ENCODE data around the gene SAYSD1.
A peak's percentile ranks its signal among the peaks of the same experiment; 100 is the strongest.

Gene SAYSD1

DNA sequence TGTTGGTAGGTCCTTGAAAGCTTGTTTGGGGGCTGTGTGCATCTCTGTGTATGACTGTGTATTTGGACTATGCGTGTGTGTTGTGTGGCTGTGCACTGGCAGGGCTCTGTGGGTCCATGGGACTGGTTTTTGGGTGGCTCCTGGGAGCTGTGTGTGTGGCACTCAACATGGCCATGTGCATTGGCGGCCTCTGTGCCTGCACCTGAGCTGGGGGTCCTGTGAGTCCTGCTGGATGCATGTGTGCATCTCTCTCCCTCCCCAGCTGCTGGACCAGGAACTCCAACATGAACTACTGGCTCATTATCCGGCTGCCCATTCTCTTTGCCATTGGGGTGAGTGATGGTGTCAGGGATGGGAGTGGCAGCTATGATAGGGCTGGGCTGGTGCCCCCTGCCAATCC, 36.3 kb downstream of the SAYSD1 start:
- no peak for DNase-seq

DNA sequence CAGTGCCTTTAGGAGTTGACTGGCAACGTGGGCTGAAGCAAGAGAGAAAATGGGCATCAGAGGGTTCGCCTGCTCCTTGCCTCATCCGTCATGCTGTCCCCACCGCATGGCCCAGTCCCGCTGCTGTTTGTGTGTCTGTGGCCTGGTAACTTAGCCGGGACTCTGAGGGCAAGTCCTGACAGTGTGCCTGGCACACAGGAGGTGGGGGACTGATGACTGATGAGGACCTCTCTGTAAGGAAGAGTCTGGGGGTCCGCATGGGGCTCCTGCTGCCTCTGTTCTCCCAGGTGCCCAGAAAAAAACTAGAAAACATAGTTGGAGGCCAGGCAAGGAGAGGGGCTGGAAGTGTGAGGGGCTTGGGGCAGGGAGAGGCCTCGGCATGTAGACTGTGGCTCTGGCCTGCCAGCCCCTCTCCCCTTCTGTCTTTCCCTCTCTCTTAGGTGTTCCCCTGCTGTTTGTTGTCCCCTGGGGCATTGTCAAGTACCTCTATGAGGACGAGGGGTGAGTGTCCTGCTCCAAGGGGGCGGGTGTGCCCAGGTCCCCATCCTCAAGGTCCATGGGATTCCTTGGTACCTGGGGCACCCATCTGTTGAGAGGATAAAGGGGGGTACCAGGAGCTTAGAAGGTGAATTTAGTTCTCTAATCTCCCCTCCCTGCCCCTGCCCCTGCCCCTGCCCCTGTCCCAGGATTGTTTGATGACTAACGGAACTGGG, 36.9 kb downstream of the SAYSD1 start:
- DNase-seq = no peak

DNA sequence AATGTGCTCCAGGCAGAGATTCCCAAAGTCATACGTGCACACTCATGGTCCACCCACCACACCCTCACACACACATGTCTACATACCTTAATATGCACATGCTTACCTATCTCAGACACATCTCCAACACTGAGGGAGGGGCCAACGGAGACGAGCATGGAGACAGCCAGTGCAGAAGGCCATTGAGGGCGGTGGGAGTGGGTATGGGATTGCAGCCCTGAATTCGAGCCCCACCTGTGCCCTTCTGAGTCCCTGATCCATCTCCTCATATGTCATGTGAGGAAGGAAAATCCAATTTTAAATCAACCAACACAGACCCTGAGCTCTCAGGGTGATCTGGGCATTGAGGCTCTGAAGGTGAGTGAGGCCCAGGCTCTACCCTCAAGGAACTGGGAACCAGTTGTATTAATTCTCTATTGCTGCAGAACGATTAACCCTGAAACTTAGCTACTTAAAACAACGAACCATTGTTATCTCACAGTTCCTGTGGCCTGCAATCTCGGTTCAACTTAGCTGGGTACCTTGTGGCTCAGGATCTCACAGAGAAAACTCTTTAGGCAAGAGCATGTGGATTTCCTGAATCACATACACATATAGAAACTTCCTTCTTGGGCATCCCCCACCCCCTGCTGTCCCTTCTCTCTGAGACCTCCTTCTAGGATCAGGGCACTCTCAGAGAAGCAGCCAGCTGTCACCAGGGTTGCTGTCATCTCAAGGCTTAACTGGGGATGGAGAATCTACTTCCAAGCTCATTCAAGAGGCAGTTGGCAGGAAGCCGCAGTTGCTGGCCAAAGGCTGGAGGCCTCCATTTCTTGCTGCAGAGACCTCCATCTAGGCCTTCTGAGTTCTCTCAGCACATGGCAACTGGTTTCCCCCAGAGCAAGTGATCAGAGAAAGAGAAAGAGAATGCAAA, 38.1 kb downstream of the SAYSD1 start:
- DNase-seq = no peak

DNA sequence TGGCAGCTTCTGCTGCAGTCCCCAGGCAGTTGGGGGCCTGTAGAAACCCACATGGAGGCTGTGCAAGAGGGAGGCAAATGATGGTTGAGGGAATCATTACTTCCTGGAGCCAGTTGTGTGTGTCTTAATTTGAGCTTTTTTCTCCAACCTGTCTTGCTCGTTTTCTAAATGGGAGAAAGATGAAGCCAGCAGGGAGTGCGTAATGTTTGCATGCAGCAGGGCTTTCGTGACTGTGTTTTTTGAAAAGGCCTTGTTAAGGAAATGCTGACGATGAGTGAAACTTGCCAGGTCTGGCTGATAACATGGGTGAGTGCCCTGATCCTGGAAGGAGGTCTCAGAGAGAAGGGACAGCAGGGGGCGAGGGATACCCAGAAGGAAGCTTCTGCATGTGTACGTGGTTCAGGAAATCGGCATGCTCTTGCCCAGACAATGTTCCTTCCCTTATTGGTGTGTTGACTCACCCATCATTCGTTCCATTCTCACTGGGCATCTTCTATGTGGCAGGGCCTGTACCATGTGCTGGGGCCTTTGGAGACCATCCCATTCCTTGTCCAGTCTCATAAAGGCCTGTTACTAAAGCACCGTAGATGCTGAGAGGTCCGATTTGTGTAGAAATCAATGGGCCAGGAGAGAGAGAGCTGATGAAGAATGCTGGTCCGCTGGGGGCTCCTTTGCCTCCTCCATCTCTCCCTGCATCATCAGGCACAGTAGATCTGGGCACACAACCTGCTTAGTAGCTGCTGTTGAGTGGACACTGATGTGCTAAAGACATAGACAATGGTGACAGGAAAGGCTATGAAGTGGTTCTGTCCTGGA, 39.0 kb downstream of the SAYSD1 start:
- no peak for DNase-seq

DNA sequence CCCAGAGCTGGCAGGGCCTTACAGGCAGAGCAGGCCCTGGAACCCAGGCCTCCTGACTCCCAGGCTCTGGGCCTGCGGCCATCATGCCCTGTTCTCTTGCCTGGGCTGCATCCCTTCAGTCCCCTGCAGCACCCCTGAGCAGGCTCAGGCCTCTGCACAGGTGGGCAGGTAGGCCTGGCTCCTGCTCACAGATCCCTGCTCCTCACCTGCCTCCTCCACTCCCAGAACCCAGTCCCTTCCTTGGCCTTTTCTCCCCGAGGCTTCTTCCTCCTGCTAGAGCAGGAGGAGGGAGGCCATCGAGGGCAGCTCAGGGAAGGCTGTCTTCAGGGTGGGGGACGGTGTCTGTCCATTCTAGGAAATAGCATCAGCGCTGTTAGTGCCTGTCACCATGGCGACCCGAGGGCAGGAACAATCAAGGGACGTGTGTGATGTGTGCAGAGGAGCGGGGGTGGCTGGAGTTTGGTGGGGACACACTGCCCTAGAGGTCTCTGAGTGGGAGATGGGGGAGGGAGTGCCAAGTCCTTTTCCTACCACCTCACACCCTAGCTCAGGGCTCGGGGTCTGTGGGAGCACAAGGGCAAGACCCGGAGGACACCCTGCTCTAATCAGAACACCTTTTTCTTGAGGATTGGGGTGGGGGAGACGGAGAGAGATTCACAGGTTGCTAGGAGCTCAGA, 39.8 kb downstream of the SAYSD1 start:
- no peak for DNase-seq

DNA sequence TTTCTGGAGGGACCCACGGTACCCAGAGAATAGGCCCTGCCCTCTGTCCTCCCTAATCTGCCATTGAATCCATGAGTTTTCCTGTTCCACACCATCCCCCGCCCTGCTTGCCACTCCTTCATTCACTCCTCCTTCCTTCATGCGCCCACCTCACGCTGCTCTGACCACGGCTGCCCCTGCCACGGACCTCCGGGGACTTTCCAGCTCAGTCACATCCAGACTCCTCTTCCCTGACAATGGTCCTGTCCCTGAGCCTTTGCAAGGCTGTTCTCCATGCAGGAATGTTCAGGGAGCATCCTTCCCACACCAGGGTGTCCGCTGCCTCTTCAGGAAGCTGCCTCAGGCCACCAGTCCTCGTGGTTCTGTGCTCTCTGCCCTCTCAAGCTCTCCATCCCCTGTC, 40.5 kb downstream of the SAYSD1 start:
- no peak for DNase-seq

DNA sequence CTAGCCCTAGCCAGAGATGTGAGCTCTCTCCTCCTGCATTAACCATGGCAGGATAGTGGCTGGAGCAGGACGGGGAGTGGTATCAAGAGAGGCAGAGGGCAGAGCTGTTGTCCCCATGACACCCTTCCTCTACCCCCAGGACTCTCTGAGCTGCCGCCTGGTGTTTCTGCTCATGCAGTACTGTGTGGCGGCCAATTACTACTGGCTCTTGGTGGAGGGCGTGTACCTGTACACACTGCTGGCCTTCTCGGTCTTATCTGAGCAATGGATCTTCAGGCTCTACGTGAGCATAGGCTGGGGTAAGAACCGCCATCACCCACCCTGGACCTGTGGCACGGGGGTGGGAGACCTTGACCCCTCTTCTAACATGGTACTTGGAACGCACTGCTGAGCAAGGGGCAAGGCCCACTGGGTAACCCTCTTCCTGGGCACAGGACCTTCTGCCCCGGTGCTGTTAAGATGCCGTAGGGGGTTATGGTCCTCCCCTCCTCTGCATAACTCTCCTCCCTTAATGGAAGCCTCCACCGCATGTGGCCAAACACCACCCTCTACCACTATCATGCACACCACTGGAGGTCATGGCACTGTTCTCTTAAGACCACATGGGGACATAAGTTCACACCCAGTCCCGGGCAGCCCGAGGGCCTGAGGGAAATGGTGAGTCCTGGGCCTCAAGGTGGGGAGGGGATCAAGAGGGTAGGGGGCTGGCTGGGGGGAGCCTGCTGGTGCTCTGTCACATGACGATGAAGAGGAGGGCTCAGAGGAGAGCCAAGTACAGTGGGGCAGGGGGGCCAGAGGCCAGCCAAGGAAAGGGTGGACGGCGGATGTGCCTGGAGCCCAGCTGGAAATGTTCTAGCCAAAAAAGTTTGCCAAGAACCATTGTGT, 41.3 kb downstream of the SAYSD1 start:
- no peak for DNase-seq

DNA sequence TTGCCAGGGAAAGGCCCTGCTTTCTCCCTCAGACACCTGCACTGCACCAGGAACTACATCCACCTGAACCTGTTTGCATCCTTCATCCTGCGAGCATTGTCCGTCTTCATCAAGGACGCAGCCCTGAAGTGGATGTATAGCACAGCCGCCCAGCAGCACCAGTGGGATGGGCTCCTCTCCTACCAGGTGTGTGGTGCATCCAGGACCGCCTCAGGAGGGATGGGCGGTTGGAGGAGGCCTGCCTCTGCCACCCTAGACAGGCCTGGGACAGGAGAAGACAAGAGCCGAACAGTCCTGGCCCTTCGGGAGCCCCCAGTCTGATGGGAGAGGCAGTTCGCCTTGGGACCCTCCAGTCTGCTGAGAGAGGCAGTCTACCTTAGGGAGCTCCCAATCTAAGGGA, 42.2 kb downstream of the SAYSD1 start:
- no peak for DNase-seq

DNA sequence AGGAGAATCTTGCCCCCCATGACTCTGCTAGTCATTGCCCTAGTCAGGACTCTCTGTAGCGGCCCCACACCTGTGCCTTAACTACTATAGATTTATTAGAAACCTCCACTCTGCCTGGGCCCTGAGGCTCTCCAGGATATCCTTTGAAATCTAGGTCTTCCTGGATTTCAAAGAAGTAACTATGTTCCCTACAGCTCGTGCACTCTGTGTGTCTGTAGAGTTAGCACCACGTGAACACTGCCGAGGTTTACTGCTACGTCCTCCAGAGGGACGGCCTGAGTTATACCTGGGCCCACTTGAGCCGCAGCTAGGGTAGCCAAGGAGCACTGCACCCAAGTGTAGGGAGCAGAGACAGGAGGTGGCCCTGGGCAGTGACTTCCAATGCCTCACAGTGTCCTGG, 46.6 kb downstream of the SAYSD1 start:
- DNase-seq = no peak

DNA sequence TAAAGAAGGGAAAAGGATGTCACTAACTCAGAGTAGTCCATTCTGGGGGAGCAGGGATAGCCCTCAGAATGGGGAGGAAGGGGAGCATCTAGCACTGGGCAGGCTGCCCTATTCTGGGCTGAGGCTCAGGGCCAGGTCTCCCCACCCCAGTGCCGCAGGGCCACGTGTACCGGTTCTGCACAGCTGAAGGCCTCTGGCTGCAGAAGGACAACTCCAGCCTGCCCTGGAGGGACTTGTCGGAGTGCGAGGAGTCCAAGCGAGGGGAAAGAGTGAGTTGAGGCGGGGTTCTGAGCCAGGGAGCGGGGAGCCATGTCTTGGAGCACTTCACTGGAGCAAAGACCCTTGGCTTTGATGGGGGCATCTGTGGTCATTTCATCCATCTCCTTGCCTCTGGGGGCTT, 49.4 kb downstream of the SAYSD1 start:
- DNase-seq = no peak

DNA sequence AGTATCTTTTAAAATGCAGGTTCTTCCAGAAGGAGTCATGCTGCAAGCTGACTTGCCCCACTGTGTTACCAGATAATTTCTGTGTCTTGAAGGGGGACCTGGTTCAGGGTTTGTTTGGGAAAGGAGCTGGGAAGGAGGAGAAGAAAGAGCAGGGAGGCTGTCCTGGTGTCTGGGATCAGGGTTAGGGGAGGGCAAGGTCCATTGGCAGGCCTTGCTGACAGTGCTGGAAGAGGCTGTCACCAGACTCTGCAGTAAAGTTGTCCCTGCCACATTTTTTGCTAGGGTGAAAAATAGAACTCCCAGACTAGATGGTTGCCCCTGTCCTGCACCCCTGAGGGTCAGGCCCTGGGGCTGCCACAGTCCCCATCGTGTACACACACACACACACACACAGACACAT, 51.5 kb downstream of the SAYSD1 start:
- DNase-seq = no peak

DNA sequence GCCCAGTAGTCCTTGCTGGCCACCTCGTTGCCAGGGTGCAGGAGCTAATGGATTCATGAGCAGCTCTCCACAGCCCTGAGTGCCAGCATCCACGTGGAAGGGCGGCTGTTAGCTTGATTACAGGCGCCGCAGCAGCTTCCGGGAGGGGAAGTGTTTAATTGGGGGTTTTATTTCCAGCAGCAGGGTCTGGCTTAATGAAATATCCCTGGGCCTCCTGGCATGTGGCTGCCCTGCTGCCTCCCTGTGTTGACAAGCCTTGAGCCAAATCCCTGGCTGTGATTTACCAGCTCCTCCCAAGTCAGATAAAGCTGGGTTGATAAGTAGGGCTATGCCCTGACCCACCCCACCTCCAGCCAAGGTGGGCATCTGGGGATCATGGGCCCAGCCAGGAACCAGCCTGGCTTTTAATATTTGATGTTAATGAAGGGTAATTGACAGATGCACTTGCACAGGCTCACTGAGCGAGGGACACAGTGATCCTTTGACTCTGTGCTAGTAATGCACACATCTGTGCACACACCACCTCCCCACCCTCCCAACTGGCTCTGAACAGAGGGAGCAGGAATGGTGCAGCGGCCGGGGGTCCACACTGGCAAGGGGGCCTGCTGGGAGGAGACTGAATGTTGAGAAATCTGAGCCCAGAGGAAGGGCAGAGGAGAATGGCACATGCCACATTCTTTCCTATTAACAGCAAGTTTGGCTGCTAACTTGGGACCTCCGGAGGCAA, 52.8 kb downstream of the SAYSD1 start:
- DNase-seq = no peak

DNA sequence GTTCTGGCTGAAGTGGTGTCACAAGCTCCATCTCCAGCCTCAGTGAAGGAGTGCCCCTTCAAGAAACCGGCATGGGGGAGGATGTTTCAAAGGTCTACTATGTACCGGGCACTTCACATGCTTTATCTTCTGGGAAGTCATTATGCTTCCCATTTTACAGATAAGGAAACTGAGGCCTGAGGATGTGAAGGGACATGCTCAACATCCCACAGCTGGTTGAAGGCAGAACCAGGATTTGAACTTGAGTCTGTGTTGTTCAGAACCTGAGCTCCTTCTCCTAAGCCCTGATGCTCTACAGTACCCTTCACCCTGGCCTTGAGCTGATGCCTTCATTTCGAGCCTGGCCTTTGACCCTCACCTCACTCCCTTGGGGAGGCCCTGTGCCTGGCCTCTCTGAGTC, 53.4 kb downstream of the SAYSD1 start:
- DNase-seq = no peak

DNA sequence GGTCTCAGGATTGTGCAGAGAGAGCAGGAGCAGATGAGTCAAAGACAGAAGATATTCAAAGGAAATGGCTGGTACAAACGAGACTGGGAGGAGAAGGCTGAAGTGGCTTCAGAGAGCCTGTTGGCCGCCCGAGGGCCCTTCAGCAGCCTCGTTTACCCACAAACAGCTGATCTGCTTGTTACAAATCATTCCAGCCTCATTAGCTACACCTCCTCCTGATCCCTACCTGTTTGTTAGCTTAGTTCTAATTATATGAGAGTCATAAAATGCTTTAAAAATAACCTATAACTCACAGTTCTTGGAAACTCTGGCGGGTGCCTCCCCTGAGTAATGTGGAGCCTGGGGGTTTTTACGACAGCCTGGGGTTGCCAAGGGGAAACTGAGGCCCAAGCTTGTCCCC, 53.8 kb downstream of the SAYSD1 start:
- peak; percentile 28 to 34 for DNase-seq

DNA sequence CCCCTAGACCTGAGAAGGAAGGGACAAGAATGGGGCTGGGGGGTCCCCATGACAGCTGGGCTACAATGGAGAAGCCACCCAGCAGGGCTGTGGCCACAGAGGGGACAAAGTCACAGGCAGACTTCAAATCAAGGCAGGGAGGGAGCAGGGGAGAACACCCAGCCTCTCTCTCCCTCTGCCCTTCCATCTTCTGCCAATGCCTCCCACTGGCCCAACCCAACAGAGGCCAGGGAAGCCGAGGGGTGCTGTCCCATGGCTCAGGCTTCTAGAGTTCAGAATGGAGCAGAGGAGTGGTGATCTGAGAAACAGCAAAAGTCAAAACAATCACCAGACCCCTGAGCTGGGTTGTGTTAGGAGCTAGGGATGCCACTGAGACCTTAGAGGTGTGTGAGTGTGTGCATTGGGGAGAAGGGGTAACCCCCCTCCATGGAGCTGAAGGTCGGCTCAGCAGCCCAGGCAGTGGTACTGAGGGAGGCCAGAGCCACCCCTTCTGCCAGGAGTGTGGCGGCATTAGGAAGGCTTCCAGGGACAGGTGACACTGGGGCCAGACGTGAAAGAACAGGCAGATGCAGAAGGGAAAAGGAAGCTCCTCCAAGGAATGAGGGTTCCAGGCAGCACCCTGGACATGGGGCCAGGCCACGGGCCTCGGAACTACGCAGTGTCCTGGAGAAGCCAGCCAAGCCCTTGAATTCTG, 54.4 kb downstream of the SAYSD1 start:
- DNase-seq = no peak

DNA sequence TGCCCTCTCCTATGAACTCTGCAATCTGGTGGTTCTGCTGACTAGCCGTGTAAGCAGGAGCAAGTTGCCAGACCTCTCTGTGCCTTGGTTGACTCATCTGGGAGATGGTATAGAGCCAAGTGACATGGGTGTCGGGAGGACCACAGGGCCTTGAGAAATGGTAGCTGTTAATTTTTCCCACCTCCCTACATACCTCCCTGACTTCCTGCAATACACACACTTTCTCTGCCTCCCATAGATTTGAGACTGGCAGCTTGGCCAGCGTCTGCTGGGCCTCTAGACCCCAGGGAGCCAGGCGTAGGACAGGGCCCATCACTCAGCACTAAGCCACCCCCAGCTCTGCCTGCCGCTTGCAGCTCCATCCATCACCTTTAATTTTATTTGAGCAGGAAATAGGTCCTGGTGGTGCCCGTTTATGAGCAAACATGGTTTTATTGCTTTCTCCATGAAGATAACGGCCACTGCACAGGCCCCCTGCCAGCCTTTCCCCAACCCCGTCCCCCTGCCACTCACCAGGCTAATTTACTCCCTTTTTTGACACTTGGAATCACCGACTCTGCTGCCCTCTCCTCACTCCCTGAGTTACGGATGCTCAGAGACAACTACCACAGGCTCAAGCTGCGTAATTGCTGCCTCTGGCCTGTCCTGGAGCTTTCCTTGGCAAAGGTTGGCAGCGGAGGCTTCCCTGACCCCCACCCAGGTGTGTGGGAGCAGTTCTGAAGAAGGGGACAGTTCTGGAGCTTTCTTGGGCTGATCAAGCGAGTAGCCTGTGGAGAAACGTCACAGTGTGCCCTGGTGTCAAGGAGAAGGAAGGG, 55.3 kb downstream of the SAYSD1 start:
- DNase-seq = no peak

DNA sequence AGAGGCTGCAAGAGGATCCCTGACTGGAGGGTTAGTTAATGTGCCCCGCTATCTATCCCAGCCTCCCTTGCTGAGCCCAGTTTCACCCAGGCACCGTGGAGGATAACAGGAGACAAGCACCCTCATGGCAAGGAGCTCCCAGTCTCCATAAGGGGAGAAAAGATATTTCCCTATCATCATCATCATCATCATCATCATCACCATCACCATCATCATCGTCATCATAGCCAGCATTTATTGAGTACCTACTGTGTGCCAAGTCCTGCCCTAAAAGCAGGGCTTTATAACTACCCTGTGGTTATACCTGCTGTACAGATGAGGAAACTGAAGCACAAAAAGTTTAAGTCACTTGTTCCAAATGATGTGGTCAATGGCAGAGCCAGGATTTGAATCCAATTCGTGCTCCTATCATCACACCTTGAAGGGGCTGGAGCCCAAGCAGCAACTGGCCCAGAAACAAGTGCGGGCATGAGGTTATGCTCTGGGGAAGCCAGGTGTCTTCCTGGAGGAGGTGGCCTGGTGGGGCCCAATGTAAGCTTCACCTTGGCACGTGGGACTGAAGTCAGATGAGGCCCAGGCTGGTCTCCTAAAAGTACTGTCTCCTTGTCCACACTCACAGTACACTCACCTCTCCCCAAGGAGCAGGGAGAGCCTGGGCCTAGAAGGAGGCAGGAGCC, 56.4 kb downstream of the SAYSD1 start:
- DNase-seq = no peak

DNA sequence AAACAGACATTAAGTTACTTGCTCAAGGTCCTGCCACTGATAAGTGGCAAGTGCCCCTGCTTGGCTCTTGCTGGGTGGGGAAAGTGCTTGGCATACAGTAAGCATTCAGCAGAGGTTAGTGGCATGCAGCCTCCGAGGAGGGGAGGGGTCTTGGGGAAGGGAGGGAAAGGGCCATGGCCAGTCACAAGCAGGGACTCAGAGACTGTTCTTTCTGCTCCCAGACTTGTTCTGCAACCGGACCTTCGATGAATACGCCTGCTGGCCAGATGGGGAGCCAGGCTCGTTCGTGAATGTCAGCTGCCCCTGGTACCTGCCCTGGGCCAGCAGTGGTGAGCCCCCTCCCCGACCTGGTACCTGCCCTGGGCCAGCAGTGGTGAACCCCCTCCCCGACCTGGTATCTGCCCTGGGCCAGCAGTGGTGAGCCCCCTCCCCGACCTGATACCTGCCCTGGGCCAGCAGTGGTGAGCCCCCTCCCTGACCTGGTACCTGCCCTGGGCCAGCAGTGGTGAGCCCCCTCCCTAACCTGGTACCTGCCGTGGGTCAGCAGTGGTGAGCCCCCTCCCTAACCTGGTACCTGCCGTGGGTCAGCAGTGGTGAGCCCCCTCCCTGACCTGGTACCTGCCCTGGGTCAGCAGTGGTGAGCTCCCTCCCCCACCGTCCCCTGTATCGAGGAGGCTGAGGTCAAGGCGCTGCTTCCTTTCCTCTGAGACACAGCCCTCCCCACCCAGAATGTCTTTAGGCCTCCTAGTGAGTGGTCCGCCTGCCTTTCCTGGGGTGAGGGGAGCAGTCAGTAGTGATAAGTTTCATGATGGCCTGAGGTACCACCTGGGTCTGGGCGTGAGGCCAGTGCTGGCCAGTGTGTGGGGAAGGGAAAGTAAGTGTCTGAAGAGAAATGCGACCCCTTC, 57.5 kb downstream of the SAYSD1 start:
- DNase-seq = no peak

Measured in NCI-H187 (cell line).